GM18498 (cell line): ENCODE data around the gene VEGFA.
"Not testable (repeated sequence)": the region's sequence is repeated elsewhere in the genome, so short reads cannot be mapped to it uniquely, and the experiment has no call there.

Source experiments
- ATAC-seq: cut with Tn5 transposase; IDR thresholded peaks from one replicate; pipeline ENCODE4 v1.9.1; 2021; ENCODE audit warnings: mild to moderate bottlenecking, moderate library complexity; ENCODE audit not compliant: unreplicated experiment

VEGFA gene

GRCh38 chr6:43801495-43802181 is 31.6 kb downstream of the VEGFA start:
- ATAC-seq, result no peak

- no peak for ATAC-seq
Measured at GRCh38 chr6:43803055-43803782, 33.2 kb downstream of the VEGFA start.

GRCh38 chr6:43803783-43804549 is 34.0 kb downstream of the VEGFA start:
- ATAC-seq, result no peak

GRCh38 chr6:43804550-43805223 is 34.7 kb downstream of the VEGFA start:
- ATAC-seq, result no peak

GRCh38 chr6:43805699-43806042 is 35.7 kb downstream of the VEGFA start:
- ATAC-seq, result no peak

- no peak for ATAC-seq
Measured at GRCh38 chr6:43806043-43806757, 36.2 kb downstream of the VEGFA start.

GRCh38 chr6:43806758-43807227 is 36.8 kb downstream of the VEGFA start:
- ATAC-seq, result no peak

GRCh38 chr6:43807228-43808061 is 37.4 kb downstream of the VEGFA start:
- ATAC-seq, result no peak

GRCh38 chr6:43808412-43808811 is 38.4 kb downstream of the VEGFA start:
- ATAC-seq, result no peak

- ATAC-seq, result no peak
Measured at GRCh38 chr6:43809417-43810305, 39.6 kb downstream of the VEGFA start.

GRCh38 chr6:43810965-43811732 is 41.1 kb downstream of the VEGFA start:
- no peak for ATAC-seq

GRCh38 chr6:43811733-43812099 is 41.7 kb downstream of the VEGFA start:
- no peak for ATAC-seq

- no peak for ATAC-seq
Measured at GRCh38 chr6:43812850-43813578, 43.0 kb downstream of the VEGFA start.

- no peak for ATAC-seq
Measured at GRCh38 chr6:43814111-43814510, 44.1 kb downstream of the VEGFA start.

- ATAC-seq, result no peak
Measured at GRCh38 chr6:43814865-43815264, 44.9 kb downstream of the VEGFA start.

- no peak for ATAC-seq
Measured at GRCh38 chr6:43817192-43817591, 47.2 kb downstream of the VEGFA start.

- not testable (repeated sequence) for ATAC-seq
Measured at GRCh38 chr6:43818973-43819372, 49.0 kb downstream of the VEGFA start.
